ENCODE data around the gene ASF1A.

ASF1A gene

GRCh38 chr6:118892355-118892991 lies 1.5 kb upstream of the ASF1A start:
- no peak for ATAC-seq (replicated peaks)
- peak overlapping the region; percentile 90 to 99 for H3K4me3 Mint-ChIP-seq
- peak overlapping the region; percentile 98 for H3K27ac Mint-ChIP-seq
- H3K4me1 Mint-ChIP-seq, result peaks cover 26 to 50% of the 10 kb centered on the region in 2 donors
- DNase-seq, result no peak
- H3K36me3 Mint-ChIP-seq, result peaks cover 5 to 20% of the 10 kb centered on the region in 2 donors
- H3K9me3 Mint-ChIP-seq, result no peaks in the 10 kb centered on the region
- no peaks in the 10 kb centered on the region for H3K27me3 Mint-ChIP-seq

GRCh38 chr6:118893064-118893806 lies 717 bp upstream of the ASF1A start:
- H3K36me3 Mint-ChIP-seq, result peaks cover 5 to 18% of the 10 kb centered on the region in 2 donors
- H3K4me3 Mint-ChIP-seq, result peak overlapping the region; percentile 90 to 99
- H3K27ac Mint-ChIP-seq, result peak overlapping the region; percentile 98
- H3K27me3 Mint-ChIP-seq, result no peaks in the 10 kb centered on the region
- peak; percentile 29 to 33 for ATAC-seq (replicated peaks)
- DNase-seq, result peak; percentile 26
- H3K4me1 Mint-ChIP-seq, result peaks cover 30 to 48% of the 10 kb centered on the region in 2 donors
- H3K9me3 Mint-ChIP-seq, result no peaks in the 10 kb centered on the region

GRCh38 chr6:118894425-118895260 lies 691 bp downstream of the ASF1A start:
- peak overlapping the region; percentile 98 for H3K27ac Mint-ChIP-seq
- H3K4me3 Mint-ChIP-seq, result peak overlapping the region; percentile 90 to 99
- peaks cover 30 to 49% of the 10 kb centered on the region in 2 donors for H3K4me1 Mint-ChIP-seq
- DNase-seq, result peak; percentile 72
- H3K27me3 Mint-ChIP-seq, result no peaks in the 10 kb centered on the region
- peak; percentile 61 to 65 for ATAC-seq (replicated peaks)
- no peaks in the 10 kb centered on the region for H3K9me3 Mint-ChIP-seq
- peaks cover 13 to 21% of the 10 kb centered on the region in 2 donors for H3K36me3 Mint-ChIP-seq

- ATAC-seq (replicated peaks), result no peak
- no peaks in the 10 kb centered on the region for H3K9me3 Mint-ChIP-seq
- no peak for DNase-seq
- peak overlapping the region; percentile 59 for H3K27ac Mint-ChIP-seq
- peak overlapping the region; percentile 90 to 99 for H3K4me3 Mint-ChIP-seq
- peaks cover 30 to 50% of the 10 kb centered on the region in 2 donors for H3K4me1 Mint-ChIP-seq
- peaks cover 13 to 26% of the 10 kb centered on the region in 2 donors for H3K36me3 Mint-ChIP-seq
- no peaks in the 10 kb centered on the region for H3K27me3 Mint-ChIP-seq
Measured at GRCh38 chr6:118895261-118895560, 1.3 kb downstream of the ASF1A start.

GRCh38 chr6:118895859-118896258 lies 1.9 kb downstream of the ASF1A start:
- Mint-ChIP-seq H3K36me3 (peaks cover 13 to 27% of the 10 kb centered on the region in 2 donors), H3K4me1 (peaks cover 34 to 55% of the 10 kb centered on the region in 2 donors), H3K9me3 (no peaks in the 10 kb centered on the region), H3K27me3 (no peaks in the 10 kb centered on the region), H3K27ac (peak overlapping the region; percentile 82), H3K4me3 (peak overlapping the region; percentile 35 to 60)
- DNase-seq, result no peak
- no peak for ATAC-seq (replicated peaks)

- ATAC-seq (replicated peaks), result no peak
- Mint-ChIP-seq H3K27ac (peak overlapping the region; percentile 82), H3K9me3 (no peaks in the 10 kb centered on the region), H3K36me3 (peaks cover 13 to 26% of the 10 kb centered on the region in 2 donors), H3K4me3 (peak overlapping the region; percentile 35 to 60), H3K27me3 (no peaks in the 10 kb centered on the region), H3K4me1 (peaks cover 30 to 52% of the 10 kb centered on the region in 2 donors)
- DNase-seq, result no peak
Measured at GRCh38 chr6:118896339-118897136, 2.6 kb downstream of the ASF1A start.

GRCh38 chr6:118897386-118897785 lies 3.4 kb downstream of the ASF1A start:
- no peak for ATAC-seq (replicated peaks)
- Mint-ChIP-seq H3K9me3 (no peaks in the 10 kb centered on the region), H3K27ac (no peak overlapping the region), H3K36me3 (peaks cover 13 to 24% of the 10 kb centered on the region in 2 donors), H3K4me1 (peaks cover 24 to 44% of the 10 kb centered on the region in 2 donors), H3K27me3 (no peaks in the 10 kb centered on the region), H3K4me3 (no peak overlapping the region)
- DNase-seq, result no peak

GRCh38 chr6:118899948-118900347 lies 6.0 kb downstream of the ASF1A start:
- Mint-ChIP-seq H3K27me3 (no peaks in the 10 kb centered on the region), H3K27ac (no peak overlapping the region), H3K4me1 (peaks cover 17 to 33% of the 10 kb centered on the region in 2 donors), H3K4me3 (no peak overlapping the region), H3K9me3 (no peaks in the 10 kb centered on the region), H3K36me3 (peaks cover 24 to 31% of the 10 kb centered on the region in 2 donors)
- no peak for DNase-seq
- ATAC-seq (replicated peaks), result no peak

- ATAC-seq (replicated peaks), result no peak
- no peak overlapping the region for H3K27ac Mint-ChIP-seq
- no peaks in the 10 kb centered on the region for H3K9me3 Mint-ChIP-seq
- H3K36me3 Mint-ChIP-seq, result peaks cover 26 to 38% of the 10 kb centered on the region in 2 donors
- no peak for DNase-seq
- H3K27me3 Mint-ChIP-seq, result no peaks in the 10 kb centered on the region
- no peak overlapping the region for H3K4me3 Mint-ChIP-seq
- peaks cover 15 to 29% of the 10 kb centered on the region in 2 donors for H3K4me1 Mint-ChIP-seq
Measured at GRCh38 chr6:118902726-118903125, 8.8 kb downstream of the ASF1A start.

- H3K9me3 Mint-ChIP-seq, result no peaks in the 10 kb centered on the region
- peaks cover 13 to 26% of the 10 kb centered on the region in 2 donors for H3K4me1 Mint-ChIP-seq
- H3K27ac Mint-ChIP-seq, result no peak overlapping the region
- no peak for ATAC-seq (replicated peaks)
- peaks cover 25 to 37% of the 10 kb centered on the region in 2 donors for H3K36me3 Mint-ChIP-seq
- no peak overlapping the region for H3K4me3 Mint-ChIP-seq
- H3K27me3 Mint-ChIP-seq, result no peaks in the 10 kb centered on the region
- DNase-seq, result no peak
Measured at GRCh38 chr6:118903138-118903537, 9.2 kb downstream of the ASF1A start.

GRCh38 chr6:118903691-118904090 lies 9.7 kb downstream of the ASF1A start:
- no peak overlapping the region for H3K27ac Mint-ChIP-seq
- H3K9me3 Mint-ChIP-seq, result no peaks in the 10 kb centered on the region
- H3K36me3 Mint-ChIP-seq, result peaks cover 22 to 35% of the 10 kb centered on the region in 2 donors
- no peaks in the 10 kb centered on the region for H3K27me3 Mint-ChIP-seq
- ATAC-seq (replicated peaks) (no peak), DNase-seq (no peak)
- H3K4me1 Mint-ChIP-seq, result peaks cover 13 to 23% of the 10 kb centered on the region in 2 donors
- H3K4me3 Mint-ChIP-seq, result no peak overlapping the region

- Mint-ChIP-seq H3K36me3 (peaks cover 15 to 28% of the 10 kb centered on the region in 2 donors), H3K4me1 (peaks cover 6 to 12% of the 10 kb centered on the region in 2 donors), H3K27ac (no peak overlapping the region), H3K9me3 (no peaks in the 10 kb centered on the region), H3K27me3 (no peaks in the 10 kb centered on the region), H3K4me3 (no peak overlapping the region)
- DNase-seq, result no peak
- no peak for ATAC-seq (replicated peaks)
Measured at GRCh38 chr6:118905084-118905483, 11.1 kb downstream of the ASF1A start.

GRCh38 chr6:118905851-118906250 lies 11.9 kb downstream of the ASF1A start:
- peaks cover 17 to 30% of the 10 kb centered on the region in 2 donors for H3K36me3 Mint-ChIP-seq
- no peak for ATAC-seq (replicated peaks)
- H3K4me3 Mint-ChIP-seq, result no peak overlapping the region
- H3K4me1 Mint-ChIP-seq, result peaks cover 3 to 4% of the 10 kb centered on the region in 2 donors
- no peak for DNase-seq
- no peak overlapping the region for H3K27ac Mint-ChIP-seq
- no peaks in the 10 kb centered on the region for H3K9me3 Mint-ChIP-seq
- H3K27me3 Mint-ChIP-seq, result no peaks in the 10 kb centered on the region

GRCh38 chr6:118908441-118908840 lies 14.5 kb downstream of the ASF1A start:
- DNase-seq, result no peak
- Mint-ChIP-seq H3K4me3 (no peak overlapping the region), H3K9me3 (no peaks in the 10 kb centered on the region), H3K4me1 (peaks cover 0 to 1% of the 10 kb centered on the region in 2 donors), H3K36me3 (peaks cover 18 to 39% of the 10 kb centered on the region in 2 donors), H3K27ac (no peak overlapping the region), H3K27me3 (no peaks in the 10 kb centered on the region)
- no peak for ATAC-seq (replicated peaks)
